Peyer's patch (tissue), 4 donors: ENCODE results near the gene CKS1B.

Source experiments
- POLR2A ChIP-seq, 2 donors: fragments of 450-650 bp; IDR thresholded peaks; one replicate each; pipeline ENCODE4 v1.5.1; 2017; ENCODE audit warnings: antibody characterized with exemption in 2 of 2, mild to moderate bottlenecking in 2 of 2, moderate library complexity in 2 of 2
- TF ChIP-seq, protein P1 (sequence below), 6 experiments: fragments of 450-650 bp in 4 of 6; fragments of 200-600 bp in 2 of 6; sonication (generic) in 1 of 6; IDR thresholded peaks; one replicate each; pipeline ENCODE4 v1.5.1; 2017 to 2019; ENCODE audit warnings: antibody characterized with exemption in 6 of 6, mild to moderate bottlenecking in 3 of 6, moderate library complexity in 1 of 6

DNA sequence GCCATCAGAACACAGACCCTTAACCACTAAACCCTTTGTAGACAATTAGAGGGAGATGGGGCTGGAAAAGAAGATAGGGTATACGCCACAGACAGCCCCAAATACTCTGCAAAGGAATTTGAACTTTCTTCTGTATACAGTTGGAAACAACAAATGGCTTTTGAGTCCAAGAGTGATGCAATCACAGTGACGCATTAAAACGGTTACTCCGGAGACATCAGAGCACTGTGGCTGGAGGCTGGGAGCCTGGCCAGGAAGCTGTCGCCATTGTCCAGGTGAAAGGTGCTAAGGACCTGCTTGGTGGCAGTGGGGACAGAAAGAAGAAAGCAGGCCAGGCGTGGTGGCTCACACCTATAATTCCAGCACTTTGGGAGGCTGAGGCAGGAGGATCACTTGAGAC, 12.8 kb downstream of the CKS1B start:
- TF ChIP-seq, protein P1, sequence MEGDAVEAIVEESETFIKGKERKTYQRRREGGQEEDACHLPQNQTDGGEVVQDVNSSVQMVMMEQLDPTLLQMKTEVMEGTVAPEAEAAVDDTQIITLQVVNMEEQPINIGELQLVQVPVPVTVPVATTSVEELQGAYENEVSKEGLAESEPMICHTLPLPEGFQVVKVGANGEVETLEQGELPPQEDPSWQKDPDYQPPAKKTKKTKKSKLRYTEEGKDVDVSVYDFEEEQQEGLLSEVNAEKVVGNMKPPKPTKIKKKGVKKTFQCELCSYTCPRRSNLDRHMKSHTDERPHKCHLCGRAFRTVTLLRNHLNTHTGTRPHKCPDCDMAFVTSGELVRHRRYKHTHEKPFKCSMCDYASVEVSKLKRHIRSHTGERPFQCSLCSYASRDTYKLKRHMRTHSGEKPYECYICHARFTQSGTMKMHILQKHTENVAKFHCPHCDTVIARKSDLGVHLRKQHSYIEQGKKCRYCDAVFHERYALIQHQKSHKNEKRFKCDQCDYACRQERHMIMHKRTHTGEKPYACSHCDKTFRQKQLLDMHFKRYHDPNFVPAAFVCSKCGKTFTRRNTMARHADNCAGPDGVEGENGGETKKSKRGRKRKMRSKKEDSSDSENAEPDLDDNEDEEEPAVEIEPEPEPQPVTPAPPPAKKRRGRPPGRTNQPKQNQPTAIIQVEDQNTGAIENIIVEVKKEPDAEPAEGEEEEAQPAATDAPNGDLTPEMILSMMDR (IDR thresholded peaks at IDR 0.05), result no peak
- no peak for TF ChIP-seq POLR2A (IDR thresholded peaks at IDR 0.05)
